PFSK-1 (cell line): ENCODE measurements around the gene ROBO1.

Source experiments
- FOXP2 ChIP-seq: optimal IDR thresholded peaks from 2 replicates; pipeline ENCODE3; 2011; ENCODE audit warnings: borderline replicate concordance, control low read depth, inconsistent platforms; ENCODE audit not compliant: insufficient read depth; ENCODE audit errors: extremely low read length, extremely low read depth
- POLR2AphosphoS5 ChIP-seq: IDR thresholded peaks from 2 replicates; pipeline ENCODE4 v1.6.1; 2012; ENCODE audit warnings: low read depth, mild to moderate bottlenecking, control low read depth, low read length, moderate library complexity
- SIN3A ChIP-seq: IDR thresholded peaks from 2 replicates; pipeline ENCODE4 v1.6.1; 2012; ENCODE audit warnings: mild to moderate bottlenecking, low read length, moderate library complexity, borderline replicate concordance; ENCODE audit not compliant: insufficient read depth
- TAF1 ChIP-seq: IDR thresholded peaks from 2 replicates; pipeline ENCODE4 v1.6.1; 2012; ENCODE audit warnings: low read length, control low read depth, borderline replicate concordance; ENCODE audit not compliant: insufficient read depth
- TF ChIP-seq, protein P1 (sequence below), 2 experiments: IDR thresholded peaks; 2 replicates each; pipeline versions ENCODE4 v1.6.1 to v1.8.0; 2011 to 2012; ENCODE audit warnings: low read depth in 2 of 2, low read length in 2 of 2, control low read depth in 1 of 2, inconsistent platforms in 1 of 2, mild to moderate bottlenecking in 1 of 2, moderate library complexity in 1 of 2; ENCODE audit not compliant: insufficient read depth in 1 of 2

The ROBO1 gene

DNA sequence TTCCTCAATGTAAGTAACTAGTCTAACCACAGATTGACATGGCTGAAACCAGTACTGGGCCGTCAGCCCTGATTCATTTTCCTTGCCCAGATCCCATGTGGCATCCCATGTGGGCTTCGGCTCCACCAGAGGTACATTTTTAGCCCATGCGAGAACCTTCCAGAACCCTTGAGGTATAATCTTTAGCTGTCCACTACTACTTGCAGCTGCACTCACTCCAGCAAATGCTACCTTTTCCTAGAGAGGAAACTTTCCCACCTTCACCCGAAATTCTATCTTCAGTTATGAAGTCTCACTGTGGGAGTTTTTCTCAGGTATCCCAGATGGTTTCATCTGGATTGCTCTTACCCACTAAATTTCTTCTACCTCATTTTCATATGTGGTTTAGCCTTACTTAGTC lies 907.2 kb downstream of the ROBO1 start:
- TF ChIP-seq SIN3A (no peak), POLR2AphosphoS5 (no peak), TAF1 (no peak), FOXP2 (no peak)
- TF ChIP-seq, protein P1, sequence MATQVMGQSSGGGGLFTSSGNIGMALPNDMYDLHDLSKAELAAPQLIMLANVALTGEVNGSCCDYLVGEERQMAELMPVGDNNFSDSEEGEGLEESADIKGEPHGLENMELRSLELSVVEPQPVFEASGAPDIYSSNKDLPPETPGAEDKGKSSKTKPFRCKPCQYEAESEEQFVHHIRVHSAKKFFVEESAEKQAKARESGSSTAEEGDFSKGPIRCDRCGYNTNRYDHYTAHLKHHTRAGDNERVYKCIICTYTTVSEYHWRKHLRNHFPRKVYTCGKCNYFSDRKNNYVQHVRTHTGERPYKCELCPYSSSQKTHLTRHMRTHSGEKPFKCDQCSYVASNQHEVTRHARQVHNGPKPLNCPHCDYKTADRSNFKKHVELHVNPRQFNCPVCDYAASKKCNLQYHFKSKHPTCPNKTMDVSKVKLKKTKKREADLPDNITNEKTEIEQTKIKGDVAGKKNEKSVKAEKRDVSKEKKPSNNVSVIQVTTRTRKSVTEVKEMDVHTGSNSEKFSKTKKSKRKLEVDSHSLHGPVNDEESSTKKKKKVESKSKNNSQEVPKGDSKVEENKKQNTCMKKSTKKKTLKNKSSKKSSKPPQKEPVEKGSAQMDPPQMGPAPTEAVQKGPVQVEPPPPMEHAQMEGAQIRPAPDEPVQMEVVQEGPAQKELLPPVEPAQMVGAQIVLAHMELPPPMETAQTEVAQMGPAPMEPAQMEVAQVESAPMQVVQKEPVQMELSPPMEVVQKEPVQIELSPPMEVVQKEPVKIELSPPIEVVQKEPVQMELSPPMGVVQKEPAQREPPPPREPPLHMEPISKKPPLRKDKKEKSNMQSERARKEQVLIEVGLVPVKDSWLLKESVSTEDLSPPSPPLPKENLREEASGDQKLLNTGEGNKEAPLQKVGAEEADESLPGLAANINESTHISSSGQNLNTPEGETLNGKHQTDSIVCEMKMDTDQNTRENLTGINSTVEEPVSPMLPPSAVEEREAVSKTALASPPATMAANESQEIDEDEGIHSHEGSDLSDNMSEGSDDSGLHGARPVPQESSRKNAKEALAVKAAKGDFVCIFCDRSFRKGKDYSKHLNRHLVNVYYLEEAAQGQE (IDR thresholded peaks at IDR 0.05; ENCODE audit: insufficient read depth in 1 of 2, low read depth in 2 of 2, low read length in 2 of 2): no peak

DNA sequence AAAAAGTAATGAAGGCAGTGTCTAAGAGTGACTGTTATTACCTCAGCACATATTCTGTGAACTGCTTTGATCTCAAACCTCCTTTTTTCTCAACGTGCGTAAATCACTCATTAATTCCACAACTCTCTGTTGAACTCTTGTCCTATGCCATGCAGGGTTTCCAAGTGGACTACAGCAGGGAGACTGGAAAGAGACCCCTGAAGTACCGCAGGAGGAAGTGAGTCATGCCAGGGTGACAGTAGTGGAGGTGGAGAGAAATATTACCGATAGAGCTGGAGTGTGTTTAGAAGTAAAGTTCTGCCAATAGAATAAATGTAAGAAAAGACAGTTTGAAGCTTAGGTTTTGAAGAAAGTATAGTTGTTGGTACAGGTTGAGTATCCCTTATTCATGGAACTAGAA lies 908.9 kb downstream of the ROBO1 start:
- TF ChIP-seq SIN3A (no peak), TAF1 (no peak), POLR2AphosphoS5 (no peak), FOXP2 (no peak)
- TF ChIP-seq, protein P1 (IDR thresholded peaks at IDR 0.05; ENCODE audit: insufficient read depth in 1 of 2, low read depth in 2 of 2, low read length in 2 of 2): no peak

DNA sequence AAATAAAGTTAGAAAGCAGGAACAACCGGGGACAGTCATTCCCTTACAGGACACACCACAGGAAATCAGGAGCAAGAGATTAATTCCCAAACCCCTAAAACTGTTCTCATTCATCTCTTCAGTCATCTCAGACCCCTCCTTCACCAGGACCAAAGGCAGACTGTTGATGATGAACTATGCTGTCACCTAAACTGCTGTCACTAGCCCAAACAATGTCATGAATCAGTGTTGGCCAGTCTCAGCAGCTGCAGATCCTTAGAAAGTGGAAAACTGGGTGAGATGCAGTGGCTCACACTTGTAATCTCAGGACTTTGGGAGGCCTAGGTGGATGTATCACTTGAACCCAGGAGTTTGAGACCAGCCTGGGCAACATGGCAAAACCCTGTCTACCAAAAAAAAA lies 909.6 kb downstream of the ROBO1 start:
- TF ChIP-seq POLR2AphosphoS5 (no peak), TAF1 (no peak), FOXP2 (no peak), SIN3A (no peak)
- TF ChIP-seq, protein P1 (IDR thresholded peaks at IDR 0.05; ENCODE audit: insufficient read depth in 1 of 2, low read depth in 2 of 2, low read length in 2 of 2): no peak

DNA sequence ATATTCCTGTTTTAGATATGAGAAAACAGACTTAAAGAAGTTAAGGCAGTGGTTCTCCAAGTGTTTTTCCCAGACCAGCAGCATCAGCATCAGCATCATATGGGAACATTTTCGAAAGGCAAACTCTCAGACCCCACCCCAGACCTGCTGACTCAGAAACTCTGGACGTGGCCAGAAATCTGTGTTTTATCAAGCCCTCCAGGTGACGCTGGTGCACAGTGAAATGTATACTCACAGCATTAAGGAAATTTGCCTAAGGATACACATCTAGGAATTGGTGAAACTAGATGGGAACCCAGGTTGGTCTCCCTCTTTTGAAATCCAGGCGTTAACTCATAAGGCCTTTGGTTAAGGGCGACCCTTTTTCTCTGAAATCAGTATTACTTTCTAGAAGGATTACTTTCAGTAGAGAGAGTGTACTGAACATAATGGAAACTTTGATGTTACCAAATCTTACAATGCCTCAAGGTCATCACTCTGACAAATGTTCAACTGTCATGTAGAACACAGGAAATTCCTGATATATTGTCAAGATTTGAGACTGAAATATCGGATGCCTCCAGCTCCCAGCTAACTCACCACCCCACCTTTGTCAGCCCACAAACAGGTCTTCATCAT lies 910.2 kb downstream of the ROBO1 start:
- TF ChIP-seq POLR2AphosphoS5 (no peak), FOXP2 (no peak), TAF1 (no peak)
- TF ChIP-seq, protein P1 (IDR thresholded peaks at IDR 0.05; ENCODE audit: insufficient read depth in 1 of 2, low read depth in 2 of 2, low read length in 2 of 2): no peak

DNA sequence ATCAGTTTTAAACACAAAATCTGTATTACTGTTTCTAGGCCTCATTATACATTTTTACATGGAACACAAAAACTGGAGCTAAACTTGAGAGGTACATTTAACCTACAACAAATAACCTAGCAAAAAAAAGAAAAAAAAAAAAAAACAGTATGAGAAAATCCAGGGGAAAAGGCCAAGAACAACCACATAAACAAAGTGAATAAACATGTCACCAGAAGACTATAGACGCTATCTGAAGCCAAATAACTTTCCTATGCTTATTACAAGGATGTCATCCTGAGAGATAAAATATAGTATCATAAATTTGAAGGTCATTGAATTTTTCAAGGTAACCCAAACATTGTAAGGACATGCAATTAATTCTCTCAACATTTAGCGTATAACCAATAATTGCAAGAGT lies 911.6 kb downstream of the ROBO1 start:
- no peak for TF ChIP-seq POLR2AphosphoS5
- TF ChIP-seq TAF1: no peak
- no peak for TF ChIP-seq SIN3A
- TF ChIP-seq, protein P1 (IDR thresholded peaks at IDR 0.05; ENCODE audit: insufficient read depth in 1 of 2, low read depth in 2 of 2, low read length in 2 of 2): no peak
- no peak for TF ChIP-seq FOXP2
